Heart right ventricle (tissue), 16 donors: ENCODE results near the gene WHAMM. TPM values are rescaled to one million over a fixed set of nuclear protein-coding genes. Genes with fewer than 3 reads are reported as not detected.
"Not testable (repeated sequence)": the region's sequence is repeated elsewhere in the genome, so short reads cannot be mapped to it uniquely, and the experiment has no call there.

Experiments
- ATAC-seq, 8 donors: fragments of 200-7000 bp; cut with Tn5 transposase; one replicate each; pipeline ENCODE4 v1.9.1; 2020; ENCODE audit warnings: mild to moderate bottlenecking in 8 of 8, moderate library complexity in 8 of 8, moderate number of reproducible peaks in 1 of 8
- DNase-seq, 2 donors: peaks; one replicate each; pipeline ENCODE4 v3.0.0-alpha.2; 2020
- H3K27ac ChIP-seq, 10 donors: fragments of 200-600 bp; sonication (generic) in 2 of 10; one replicate each; pipeline versions ENCODE4 v1.5.0 to v1.8.0; 2020 to 2022; ENCODE audit warnings: mild to moderate bottlenecking in 3 of 10
- H3K27me3 ChIP-seq, 7 donors: fragments of 200-600 bp; one replicate each; pipeline ENCODE4 v1.8.0; 2021 to 2022; ENCODE audit warnings: mild to moderate bottlenecking in 2 of 7
- H3K36me3 ChIP-seq, 9 donors: fragments of 200-600 bp; sonication (generic) in 1 of 9; one replicate each; pipeline versions ENCODE4 v1.5.0 to v1.8.0; 2020 to 2022; ENCODE audit warnings: mild to moderate bottlenecking in 2 of 9
- H3K4me1 ChIP-seq, 9 donors: fragments of 200-600 bp; sonication (generic) in 1 of 9; one replicate each; pipeline versions ENCODE4 v1.5.0 to v1.8.0; 2020 to 2022; ENCODE audit warnings: mild to moderate bottlenecking in 4 of 9
- H3K4me3 ChIP-seq, 10 donors: fragments of 200-600 bp; sonication (generic) in 2 of 10; one replicate each; pipeline versions ENCODE4 v1.5.0 to v1.8.0; 2020 to 2022; ENCODE audit warnings: mild to moderate bottlenecking in 7 of 10, moderate library complexity in 2 of 10
- H3K9me3 ChIP-seq, 11 donors: fragments of 200-600 bp in 10 of 11; sonication (generic) in 2 of 11; one replicate each; pipeline versions ENCODE4 v1.5.0 to v1.8.0; 2013 to 2022; ENCODE audit warnings: mild to moderate bottlenecking in 2 of 11, control low read depth in 1 of 11, moderate library complexity in 1 of 11
- CTCF ChIP-seq, 9 donors: fragments of 200-600 bp; sonication (generic) in 2 of 9; IDR thresholded peaks; one replicate each; pipeline versions ENCODE4 v1.5.0 to v1.8.0; 2021 to 2022; ENCODE audit warnings: antibody characterized with exemption in 9 of 9, mild to moderate bottlenecking in 5 of 9, moderate library complexity in 1 of 9
- WGBS, 2 donors: extraction: QIAGEN DNeasy Blood & Tissue Kit; methylation state at CpG; one replicate each; pipeline ENCODE4 v1.1.7; 2013; ENCODE audit warnings: inconsistent platforms in 1 of 2; 5-methylcytosine and 5-hydroxymethylcytosine counted together
- intact Hi-C, 10 donors: fragments of 100-400 bp; cut with DNase I; formaldehyde crosslinking; loops; one replicate each; pipeline versions ENCODE4 v1.11.1 to v1.14.2; 2022
- polyA plus RNA-seq, 2 donors: library from polyadenylated mRNA; stranded (reverse); fragments of 200-250 nt; gene quantifications; one replicate each; pipeline ENCODE4 v1.2.3, GENCODE V29; 2013
- total RNA-seq, 10 donors: library from RNA; stranded (reverse); fragmentation: NEBNext Ultra II Directional in 3 of 10; extraction: Animal tissue kit (Norgen Biotek cat#: 25700) in 3 of 10; gene quantifications; one replicate each; pipeline versions ENCODE4 v1.2.1 to v1.2.4, GENCODE V29; 2021 to 2023
- donor health status: Arrhythmogenic right ventricular cardiomyopathy.
- donor health status: ischemic (EF 13 %, LVEDD 7.1; RV severe dilation, severe dysfunction).
- donor health status: healthy with polysubstance abuse.
- donor health status: DM: no; HTN: yes; CAD: no.
- donor health status: DM: no; HTN: no; CAD: no.
- donor health status: ischemic (EF 25% LVEDD 6.9; RV normal size, moderate dysfunction).
- donor health status: ischemic (EF 25% LVEDD 5.7; RV mildly dilated, moderate dysfunction).
- donor health status: healthy.
- donor health status: DM: yes; HTN: yes; CAD: no.
- donor health status: Ischemic cardiomyopathy.
- donor health status: ischemic (EF 35%, LVEDD 5.7; RV mildly dilated, moderate dysfunction).
- donor health status: nonischemic (EF 11% LVEDD 7.7; RV severe dilation, severe dysfunction).
- donor health status: DM: yes; HTN: yes; CAD: no.
- donor health status: PGD.
- donor health status: ischemic (EF 29% LVEDD 5.4; RV normal size, mild dysfunction).
- donor health status: nonischemic (EF 23%, LVEDD 6.1; RV moderate dilation, normal function).

The WHAMM gene
- total and polyA plus RNA-seq, 12 donors, result 3.2 to 8.1 (median 6.3) TPM

- Histone ChIP-seq H3K27ac (no peak overlapping the region), H3K4me1 (no peaks in the 10 kb centered on the region), H3K27me3 (no peaks in the 10 kb centered on the region), H3K4me3 (no peak overlapping the region), H3K9me3 (no peaks in the 10 kb centered on the region), H3K36me3 (no peaks in the 10 kb centered on the region)
- DNase-seq (no peak), ATAC-seq (no peak)
- WGBS, 2 donors, result 76 to 82% methylated on average over 2 of the region's 2 CpGs
- TF ChIP-seq CTCF (IDR thresholded peaks at IDR 0.05), result no peak
- intact Hi-C loops, result no loop called here
Measured at GRCh38 chr15:82864967-82865366, 55.5 kb downstream of the WHAMM start.

GRCh38 chr15:82865581-82865980 lies 56.2 kb downstream of the WHAMM start:
- H3K4me3 ChIP-seq, ATAC-seq, H3K9me3 ChIP-seq, H3K4me1 ChIP-seq, H3K36me3 ChIP-seq, DNase-seq, H3K27me3 ChIP-seq, intact Hi-C loops, H3K27ac ChIP-seq: not testable (repeated sequence)
- 60 to 67% methylated on average over 4 of the region's 4 CpGs for WGBS, 2 donors

- H3K9me3 ChIP-seq, intact Hi-C loops, H3K27me3 ChIP-seq, DNase-seq, H3K4me1 ChIP-seq, H3K4me3 ChIP-seq, H3K36me3 ChIP-seq, H3K27ac ChIP-seq, ATAC-seq: not testable (repeated sequence)
- 79 to 93% methylated on average over 3 of the region's 3 CpGs for WGBS, 2 donors
Measured at GRCh38 chr15:82865981-82866380, 56.6 kb downstream of the WHAMM start.

GRCh38 chr15:82870727-82871320 lies 61.4 kb downstream of the WHAMM start:
- WGBS, 2 donors, result 51 to 62% methylated on average over 7 of the region's 7 CpGs
- H3K9me3 ChIP-seq, result no peaks in the 10 kb centered on the region
- intact Hi-C loops, result no loop called here

GRCh38 chr15:82871358-82871757 lies 61.9 kb downstream of the WHAMM start:
- no peak for DNase-seq
- no peaks in the 10 kb centered on the region for H3K9me3 ChIP-seq
- no peaks in the 10 kb centered on the region for H3K36me3 ChIP-seq
- intact Hi-C loops, result no loop called here
- peak in 2 of 8 donors; percentile 23 to 61 for ATAC-seq
- H3K4me3 ChIP-seq, result no peak overlapping the region
- H3K4me1 ChIP-seq, result peaks cover 0 to 25% (median 14%) of the 10 kb centered on the region in 9 donors
- 25 to 43% methylated on average over 5 of the region's 5 CpGs for WGBS, 2 donors
- H3K27ac ChIP-seq, result peak overlapping the region in 1 of 10 donors; percentile 36
- no peaks in the 10 kb centered on the region for H3K27me3 ChIP-seq
- no peak for TF ChIP-seq CTCF (IDR thresholded peaks at IDR 0.05)

More at GRCh38 chr15:82870727-82871320, 61.4 kb downstream of the WHAMM start:
- ATAC-seq (peak in 2 of 8 donors; percentile 8 to 42), DNase-seq (no peak)
- TF ChIP-seq CTCF (IDR thresholded peaks at IDR 0.05), result no peak
- no peaks in the 10 kb centered on the region for H3K27me3 ChIP-seq
- peaks cover 0 to 25% (median 14%) of the 10 kb centered on the region in 9 donors for H3K4me1 ChIP-seq
- no peak overlapping the region for H3K4me3 ChIP-seq
- peak overlapping the region in 1 of 10 donors; percentile 36 for H3K27ac ChIP-seq
- H3K36me3 ChIP-seq, result no peaks in the 10 kb centered on the region
